D721Med (cell line): ENCODE measurements around the gene IRF8.
"Not testable (repeated sequence)": the region's sequence is repeated elsewhere in the genome, so short reads cannot be mapped to it uniquely, and the experiment has no call there.

Source experiments
- DNase-seq: peaks from one replicate; pipeline ENCODE4 v3.0.0; 2011; ENCODE audit warnings: low spot score; ENCODE audit not compliant: insufficient read length
- FAIRE-seq: peaks from 2 replicates; lab custom pipeline; 2011; peaks lifted over from hg19 to GRCh38; lab: Jason Lieb, UNC
- CTCF ChIP-seq: IDR thresholded peaks from 2 replicates; pipeline ENCODE4 v1.5.1; 2012; ENCODE audit warnings: mild to moderate bottlenecking, control low read depth; ENCODE audit not compliant: insufficient read depth; ENCODE audit errors: missing control alignments

IRF8 gene

DNA sequence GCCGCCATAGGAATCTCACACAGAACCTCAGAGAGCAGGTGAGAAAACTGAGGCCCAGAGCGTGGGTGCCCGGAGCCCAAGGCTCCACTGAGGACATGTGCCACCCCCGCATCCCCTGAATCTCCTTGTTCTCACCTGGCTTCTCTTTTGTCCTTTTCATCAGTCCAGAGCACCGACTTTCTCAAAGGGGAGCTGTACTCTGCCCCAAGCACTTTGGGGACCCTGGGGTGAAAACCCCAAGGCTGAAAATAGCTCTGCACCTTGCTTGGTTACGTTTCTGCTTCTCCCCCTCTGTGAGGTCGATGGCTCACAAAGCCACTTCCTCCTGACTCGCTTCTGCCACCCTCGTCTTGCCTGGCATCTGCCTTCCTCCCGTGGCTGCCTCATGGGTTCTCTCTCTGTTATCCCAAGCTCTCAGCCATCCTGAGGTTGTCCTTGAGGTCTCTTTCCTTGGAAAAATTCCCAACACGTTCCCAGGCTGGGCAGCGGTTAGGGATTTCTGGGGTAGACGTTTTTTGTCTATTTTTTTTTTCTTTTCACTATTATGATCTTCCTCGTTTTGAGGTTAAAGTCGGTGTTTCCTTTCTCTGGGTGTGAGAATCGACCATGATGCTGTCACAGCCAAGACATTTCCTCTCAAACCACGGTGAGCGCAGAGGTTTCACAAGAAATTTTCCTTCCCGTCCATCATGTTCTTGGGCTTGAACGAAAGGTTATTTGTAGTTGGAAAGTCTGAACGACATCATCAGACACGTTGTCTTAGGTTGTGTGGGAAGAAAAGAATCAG, 37.2 kb downstream of the IRF8 start:
- FAIRE-seq, result no peak
- DNase-seq, result no peak

DNA sequence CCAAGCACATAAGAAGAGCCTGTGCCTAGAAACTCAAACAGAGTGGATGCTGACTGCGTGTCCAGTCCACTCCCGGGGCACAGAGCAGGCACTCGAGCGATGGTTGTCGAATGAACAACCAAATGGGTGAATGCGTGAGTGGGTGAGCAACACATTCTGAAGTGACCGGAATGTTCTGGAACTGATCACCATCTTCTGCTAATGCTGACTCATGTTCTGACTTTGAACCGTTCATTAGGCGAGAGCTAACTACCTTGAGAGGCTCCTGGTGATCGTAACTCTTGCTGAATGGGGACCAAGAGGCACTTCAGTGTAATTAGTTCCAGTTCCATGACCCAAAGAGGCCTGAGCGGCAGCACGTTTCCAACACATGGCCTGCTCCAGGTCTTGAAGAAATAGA, 37.9 kb downstream of the IRF8 start:
- no peak for TF ChIP-seq CTCF
- no peak for FAIRE-seq
- no peak for DNase-seq

More for the DNA sequence above, 37.2 kb downstream of the IRF8 start:
- TF ChIP-seq CTCF, result no peak

DNA sequence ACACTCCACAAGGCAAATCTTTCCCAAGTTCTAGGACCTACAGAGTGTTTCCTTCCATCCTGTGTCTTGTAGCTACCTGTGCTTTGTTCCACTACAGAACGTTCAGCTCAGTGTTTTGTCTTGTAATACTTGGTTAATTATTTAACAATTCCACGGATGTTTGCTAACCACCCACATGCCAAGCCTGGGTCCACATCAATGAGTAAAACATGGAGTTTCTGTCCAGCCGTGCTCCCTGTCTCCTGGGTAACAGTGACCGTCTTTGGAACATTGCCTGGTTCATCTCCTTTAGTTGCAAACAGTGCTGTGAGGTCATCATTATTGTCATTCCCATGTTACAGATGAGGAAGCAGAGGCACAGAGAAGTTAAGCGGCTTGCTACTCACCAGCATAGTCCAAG, 41.3 kb downstream of the IRF8 start:
- DNase-seq (no peak), FAIRE-seq (no peak)
- TF ChIP-seq CTCF, result no peak

DNA sequence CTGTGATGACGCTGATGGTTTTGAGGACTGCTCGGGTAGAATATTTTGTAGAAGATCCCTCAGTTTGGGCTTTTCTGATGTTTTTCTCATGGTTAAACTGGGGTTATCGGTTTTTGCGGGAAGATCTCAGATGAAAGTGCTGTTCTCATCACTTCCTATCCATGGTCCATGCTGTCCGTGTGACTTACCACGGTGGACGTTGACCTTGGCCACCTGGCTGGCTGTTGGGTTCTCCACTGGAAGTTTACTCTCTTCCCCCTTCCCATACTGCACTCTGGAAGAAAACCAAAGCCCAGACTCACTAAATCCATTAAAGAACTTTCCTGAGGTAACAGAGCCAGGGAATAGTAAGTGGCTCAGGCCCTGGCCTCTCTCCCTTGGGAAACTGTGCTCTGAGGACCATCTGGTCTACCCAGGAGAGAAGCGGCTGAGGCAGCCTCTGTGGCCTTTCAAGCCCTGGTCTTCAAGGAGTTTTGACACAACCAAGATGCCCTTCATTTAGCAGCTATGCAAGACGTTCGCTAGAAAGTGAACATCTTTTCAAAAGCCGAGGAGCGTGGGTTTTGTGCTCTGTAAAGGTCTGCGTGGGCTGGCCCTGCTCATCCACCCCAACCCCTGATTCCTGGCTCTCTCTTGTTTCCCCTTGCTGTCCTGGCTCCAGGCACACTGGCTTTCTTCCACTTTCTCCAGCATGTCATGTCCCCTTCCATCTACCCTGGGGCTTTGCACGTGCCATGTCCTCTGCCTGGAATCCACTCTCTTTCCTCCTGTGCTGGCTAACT, 43.1 kb downstream of the IRF8 start:
- DNase-seq, result no peak

GRCh38 chr16:85942659-85943058, 43.7 kb downstream of the IRF8 start:
- DNase-seq, FAIRE-seq: not testable (repeated sequence)

More for the DNA sequence above, 43.1 kb downstream of the IRF8 start:
- no peak for TF ChIP-seq CTCF
- FAIRE-seq, result no peak

GRCh38 chr16:85943711-85944110, 44.7 kb downstream of the IRF8 start:
- DNase-seq (no peak), FAIRE-seq (no peak)
- no peak for TF ChIP-seq CTCF

DNA sequence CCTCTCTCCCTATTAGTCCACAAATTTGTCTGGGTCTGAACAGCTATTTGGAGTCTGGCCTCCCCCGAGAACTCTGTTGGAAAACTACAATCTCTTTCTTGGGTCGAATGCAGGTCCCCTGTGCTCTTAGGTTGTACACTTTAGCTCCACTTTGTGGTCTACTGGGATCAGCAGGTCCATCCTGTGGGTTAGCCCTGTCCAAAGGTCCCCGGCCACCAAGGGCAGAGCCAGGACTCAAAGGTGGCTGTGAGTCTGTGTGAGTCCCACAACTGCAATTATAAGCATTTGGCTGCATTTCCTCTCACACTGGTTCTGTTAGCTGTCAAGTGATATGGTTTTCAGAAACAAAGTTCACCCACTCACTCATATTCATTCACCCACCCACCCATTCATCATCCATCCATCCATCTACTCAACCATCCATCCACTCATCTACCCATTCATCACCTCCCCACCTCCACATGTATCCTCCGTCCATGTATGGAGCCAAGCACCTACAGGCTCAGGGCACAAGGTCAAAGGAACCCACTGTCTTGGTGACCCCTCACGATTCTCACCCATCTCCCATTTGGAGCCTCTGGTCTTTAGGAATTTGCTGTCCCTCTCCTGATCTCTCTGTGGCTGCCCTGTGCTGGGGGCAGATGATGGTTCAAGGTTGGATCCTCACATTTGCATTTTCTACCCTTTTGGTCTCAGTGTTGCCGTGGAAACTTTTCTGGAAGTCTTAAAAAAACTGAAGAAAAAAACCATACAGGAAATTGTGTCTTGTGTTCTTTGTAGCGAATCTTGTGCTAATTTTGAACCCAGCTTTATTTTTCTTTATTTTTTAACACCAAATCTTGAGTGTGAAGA, 45.8 kb downstream of the IRF8 start:
- DNase-seq (no peak), FAIRE-seq (no peak)
- no peak for TF ChIP-seq CTCF
